Regular cardiac myocyte (primary cell): ENCODE results near the gene CUTC. TPM values are rescaled to one million over a fixed set of nuclear protein-coding genes. Genes with fewer than 3 reads are reported as not detected.

Experiments
- total RNA-seq: library from RNA; depleted of rRNA; stranded (reverse); fragments of >200 nt; gene quantifications from 2 replicates; pipeline ENCODE4 v1.2.3, GENCODE V29; 2014

CUTC gene, protein sequence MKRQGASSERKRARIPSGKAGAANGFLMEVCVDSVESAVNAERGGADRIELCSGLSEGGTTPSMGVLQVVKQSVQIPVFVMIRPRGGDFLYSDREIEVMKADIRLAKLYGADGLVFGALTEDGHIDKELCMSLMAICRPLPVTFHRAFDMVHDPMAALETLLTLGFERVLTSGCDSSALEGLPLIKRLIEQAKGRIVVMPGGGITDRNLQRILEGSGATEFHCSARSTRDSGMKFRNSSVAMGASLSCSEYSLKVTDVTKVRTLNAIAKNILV
- total RNA-seq = 22.8 and 26.3 TPM in 2 replicates

DNA sequence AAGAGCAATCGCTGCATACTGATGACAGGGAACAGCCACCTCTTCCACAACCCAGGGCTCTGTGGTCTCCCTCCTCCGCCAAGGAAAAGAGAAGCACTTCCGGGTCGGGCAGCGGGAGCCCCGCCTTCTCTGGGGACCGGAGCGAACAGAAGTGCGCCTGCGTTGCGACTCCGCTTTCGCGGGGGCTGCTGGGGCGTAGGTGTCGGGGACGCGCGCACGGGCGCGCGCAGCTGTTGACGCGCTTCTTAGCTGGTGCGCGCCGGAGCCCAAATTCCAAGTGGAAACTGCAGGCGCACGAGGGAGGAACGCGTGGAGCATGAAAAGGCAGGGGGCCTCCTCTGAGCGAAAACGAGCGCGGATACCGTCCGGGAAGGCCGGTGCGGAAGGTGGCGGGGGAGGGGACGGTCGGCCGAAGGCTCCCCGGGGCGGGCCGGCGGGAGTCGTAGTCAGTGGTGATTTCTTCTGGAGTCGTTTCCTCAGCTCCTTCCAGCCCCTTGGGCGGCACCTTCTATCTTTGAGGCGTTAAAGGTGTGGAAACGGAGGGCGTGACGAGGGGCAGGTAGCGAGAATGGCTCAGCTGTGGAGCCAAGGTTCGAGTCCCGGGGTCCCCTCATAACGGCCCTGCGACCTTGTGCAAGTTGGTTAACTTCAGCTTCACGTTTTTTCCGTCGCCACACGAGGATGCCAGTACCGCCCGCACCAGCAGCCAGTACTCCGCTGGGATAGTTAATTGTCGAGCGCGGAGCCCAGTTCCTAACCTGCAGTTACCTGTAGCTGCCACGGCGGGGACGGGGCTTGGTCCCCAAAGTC lies at the start of gene CUTC, which contains the start of gene COX15:
CUTC (plus strand) TSS at position 202 of the 810 bp plus-strand sequence; CDS start at position 317, 115 bp downstream.
COX15 (minus strand) TSS at position 95 of the 810 bp plus-strand sequence; CDS start at position 17, 78 bp downstream.

DNA sequence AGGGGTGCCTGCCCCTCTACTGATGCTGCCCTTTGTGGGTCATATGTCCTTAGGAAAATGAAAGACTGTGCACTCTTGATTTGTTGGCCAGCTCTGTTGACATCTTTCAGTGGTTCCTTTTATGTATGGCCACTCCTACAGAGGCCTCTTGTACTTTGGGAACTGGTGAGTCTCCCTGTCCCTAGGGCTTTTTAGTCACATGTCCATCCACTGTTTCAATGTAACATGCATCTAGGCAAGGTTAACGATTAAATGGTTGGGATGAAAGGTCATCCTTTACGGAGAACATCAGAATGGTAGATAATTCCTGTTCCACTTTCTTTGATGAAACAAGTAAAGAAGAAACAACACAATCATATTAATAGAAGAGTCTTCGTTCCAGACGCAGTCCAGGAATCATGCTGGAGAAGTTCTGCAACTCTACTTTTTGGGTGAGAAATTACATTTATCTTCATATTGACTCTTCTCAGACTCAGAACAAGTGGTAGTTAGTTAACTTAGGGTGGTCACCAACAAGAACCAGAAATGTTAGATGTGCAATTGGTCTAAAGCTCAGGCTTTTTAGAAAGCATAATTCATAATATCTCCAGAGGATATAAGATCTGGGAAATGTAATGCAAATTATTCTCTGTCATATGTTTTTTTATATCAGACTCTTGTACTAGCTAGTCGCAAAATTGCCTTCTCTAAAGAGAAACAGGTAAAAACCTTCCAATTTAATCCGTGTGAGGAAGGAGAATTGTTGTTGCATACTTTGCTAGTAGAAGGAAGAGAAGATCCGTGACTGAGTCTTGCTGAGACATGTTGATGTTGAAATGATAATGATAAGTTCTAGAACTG lies 50.6 kb downstream of the CUTC start, which contains the start of gene ABCC2:
ABCC2 (plus strand) TSS at position 194 of the 840 bp plus-strand sequence; CDS start at position 399, 205 bp downstream.

Other genes starting within 250 kb of the CUTC start
- not detected in 2 replicates for gene NKX2-3, start 199.3 kb upstream of the CUTC start, total RNA-seq
- gene SLC25A28, start 111.8 kb upstream of the CUTC start, total RNA-seq = 4.6 and 16.3 TPM in 2 replicates
- gene ENTPD7, start 72.7 kb upstream of the CUTC start, total RNA-seq = 24.2 and 33.0 TPM in 2 replicates
- 40.6 and 47.4 TPM in 2 replicates for gene COX15, start 107 bp upstream of the CUTC start, total RNA-seq
- gene ABCC2, start 50.4 kb downstream of the CUTC start, total RNA-seq = 0.19 and 0.28 TPM in 2 replicates